Measurements from ENCODE around the gene ITM2C. TPM values are rescaled to one million over a fixed set of nuclear protein-coding genes. Genes with fewer than 3 reads are reported as not detected.

ITM2C gene
- total and polyA plus RNA-seq, 2 experiments from 2014 or later, result 241 to 367 TPM

DNA sequence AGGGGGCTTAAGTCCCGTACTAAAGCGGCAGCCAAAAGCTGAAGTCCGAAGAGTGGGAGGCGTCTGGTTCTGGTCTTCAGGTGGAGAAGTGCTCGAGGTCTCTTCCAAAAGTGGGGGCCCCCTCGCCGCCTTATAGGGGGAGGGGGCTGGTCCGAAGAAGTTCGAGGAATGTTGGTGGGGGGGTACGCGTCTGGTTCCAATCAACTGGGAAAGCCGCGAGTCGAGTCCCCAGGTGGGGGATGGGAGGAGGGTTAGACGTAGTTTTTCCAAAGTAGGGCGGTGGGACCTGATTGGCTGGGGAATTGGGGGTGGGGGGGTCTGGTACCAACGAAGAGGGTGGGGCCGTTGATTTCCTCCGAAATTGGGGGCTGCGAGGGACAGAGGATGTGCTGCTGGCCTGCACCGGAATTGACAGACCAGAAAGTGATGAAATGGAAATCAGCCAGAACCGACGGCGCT, 594 bp downstream of the ITM2C start:
- Histone ChIP-seq H2AFZ (no peak overlapping the region), H3K27me3 (ENCODE audit: insufficient read depth) (no peaks in the 10 kb centered on the region), H3K4me2 (peak overlapping the region; percentile 88), H3K4me1 (ENCODE audit: insufficient read depth) (peaks cover 63% of the 10 kb centered on the region), H4K20me1 (replicated peaks; ENCODE audit: insufficient read depth) (peaks cover 13% of the 10 kb centered on the region; the same call in 1 of the 2 replicates), H3K79me2 (replicated peaks; ENCODE audit: insufficient read depth) (peaks cover 55% of the 10 kb centered on the region), H3K9me2 (ENCODE audit: insufficient read depth) (no peaks in the 10 kb centered on the region), H3K27ac (ENCODE audit: low read depth) (peak overlapping the region; percentile 97), H3K36me3 (ENCODE audit: insufficient read depth) (no peaks in the 10 kb centered on the region), H3F3A (replicated peaks; ENCODE audit: low read depth) (peaks cover 9% of the 10 kb centered on the region; the same call in 1 of the 2 replicates), H3K4me3 (peak overlapping the region; percentile 98)
- DNase-seq (ENCODE audit: low spot score), result peak; percentile 78
- no peak for TF ChIP-seq ZNF331 (CRISPR knock-in tag; IDR thresholded peaks at IDR 0.05; ENCODE audit: low read depth)
- no peak for TF ChIP-seq ZNF114 (CRISPR knock-in tag; IDR thresholded peaks at IDR 0.05)
- TF ChIP-seq EZH2phosphoT487 (IDR thresholded peaks at IDR 0.05; ENCODE audit: unreplicated experiment), result no peak
- TF ChIP-seq, protein P1, sequence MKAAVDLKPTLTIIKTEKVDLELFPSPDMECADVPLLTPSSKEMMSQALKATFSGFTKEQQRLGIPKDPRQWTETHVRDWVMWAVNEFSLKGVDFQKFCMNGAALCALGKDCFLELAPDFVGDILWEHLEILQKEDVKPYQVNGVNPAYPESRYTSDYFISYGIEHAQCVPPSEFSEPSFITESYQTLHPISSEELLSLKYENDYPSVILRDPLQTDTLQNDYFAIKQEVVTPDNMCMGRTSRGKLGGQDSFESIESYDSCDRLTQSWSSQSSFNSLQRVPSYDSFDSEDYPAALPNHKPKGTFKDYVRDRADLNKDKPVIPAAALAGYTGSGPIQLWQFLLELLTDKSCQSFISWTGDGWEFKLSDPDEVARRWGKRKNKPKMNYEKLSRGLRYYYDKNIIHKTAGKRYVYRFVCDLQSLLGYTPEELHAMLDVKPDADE (IDR thresholded peaks at IDR 0.05), result no peak
- TF ChIP-seq JUNB (IDR thresholded peaks at IDR 0.05; ENCODE audit: unreplicated experiment), result no peak
- no peaks in the 10 kb centered on the region for H3K9me3 Mint-ChIP-seq
- peak overlapping the region; percentile 92 for H3K4me3 Mint-ChIP-seq
- peak overlapping the region; percentile 92 for H3K27ac Mint-ChIP-seq
- ATAC-seq, result no peak; the same call in 2 of the 3 replicates
- peaks cover 73% of the 10 kb centered on the region for H3K4me1 Mint-ChIP-seq
- H3K36me3 Mint-ChIP-seq (ENCODE audit: low read depth), result peaks cover 14% of the 10 kb centered on the region; the same call in 2 of the 3 replicates
- H3K27me3 Mint-ChIP-seq (ENCODE audit: insufficient read depth, low read depth, poor library complexity), result peaks cover 29% of the 10 kb centered on the region

DNA sequence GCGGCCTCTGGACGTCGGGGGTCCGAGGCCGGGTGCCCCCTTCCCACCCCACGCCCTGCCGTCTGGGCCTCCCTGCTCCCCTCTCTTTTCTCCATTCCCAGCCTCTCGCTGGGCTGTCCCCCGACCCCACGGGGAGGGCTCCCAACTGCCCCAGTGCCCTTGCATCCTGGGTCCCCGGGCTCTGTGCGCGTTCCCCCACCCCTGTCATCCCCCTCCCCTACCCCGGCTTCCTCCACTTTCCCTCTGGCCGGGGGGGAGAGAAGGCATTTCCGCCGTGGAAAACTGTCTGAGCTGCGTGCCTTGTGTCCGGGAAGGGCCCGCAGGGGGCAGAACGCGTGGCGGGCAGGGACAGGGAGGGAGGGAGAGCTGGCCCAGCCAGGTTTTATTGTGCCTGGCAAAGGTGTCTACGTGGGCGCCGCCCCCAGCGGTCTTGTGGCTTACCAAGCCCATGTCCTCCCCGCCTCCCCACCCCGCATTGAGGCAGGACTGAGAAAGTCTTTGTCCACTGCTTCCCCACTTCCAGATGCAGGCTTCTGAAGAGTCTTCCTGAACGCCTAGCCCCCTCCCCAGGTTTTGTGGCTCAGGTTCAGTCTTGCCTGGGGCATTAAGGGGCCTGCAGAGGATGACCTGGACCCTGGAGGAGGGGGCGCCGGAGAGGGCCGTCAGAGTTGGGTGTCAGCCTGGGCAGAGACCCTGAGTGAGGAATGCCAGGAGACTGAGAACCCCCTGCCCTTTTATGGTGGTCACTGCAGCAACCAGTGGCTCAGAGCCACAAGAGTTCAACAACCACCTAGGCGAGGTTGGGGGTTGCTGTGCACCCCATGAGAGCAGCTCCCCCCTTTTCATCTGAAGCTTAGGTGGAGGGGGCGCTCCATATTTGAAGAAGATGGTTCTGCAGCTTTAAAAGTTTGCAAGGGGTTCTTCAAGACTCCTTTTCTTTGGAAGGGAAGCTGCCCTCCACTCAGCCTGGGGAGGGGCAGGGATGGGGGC, 1.3 kb downstream of the ITM2C start:
- peak; percentile 55 for DNase-seq (ENCODE audit: low spot score)
- peaks cover 65% of the 10 kb centered on the region for H3K4me1 ChIP-seq (ENCODE audit: insufficient read depth)
- TF ChIP-seq POLR2AphosphoS5 (IDR thresholded peaks at IDR 0.05; ENCODE audit: low read depth) (no peak; the same call in 1 of the 2 replicates), EZH2phosphoT487 (IDR thresholded peaks at IDR 0.05; ENCODE audit: unreplicated experiment) (no peak), JUNB (IDR thresholded peaks at IDR 0.05; ENCODE audit: unreplicated experiment) (no peak)
- TF ChIP-seq, protein P2, sequence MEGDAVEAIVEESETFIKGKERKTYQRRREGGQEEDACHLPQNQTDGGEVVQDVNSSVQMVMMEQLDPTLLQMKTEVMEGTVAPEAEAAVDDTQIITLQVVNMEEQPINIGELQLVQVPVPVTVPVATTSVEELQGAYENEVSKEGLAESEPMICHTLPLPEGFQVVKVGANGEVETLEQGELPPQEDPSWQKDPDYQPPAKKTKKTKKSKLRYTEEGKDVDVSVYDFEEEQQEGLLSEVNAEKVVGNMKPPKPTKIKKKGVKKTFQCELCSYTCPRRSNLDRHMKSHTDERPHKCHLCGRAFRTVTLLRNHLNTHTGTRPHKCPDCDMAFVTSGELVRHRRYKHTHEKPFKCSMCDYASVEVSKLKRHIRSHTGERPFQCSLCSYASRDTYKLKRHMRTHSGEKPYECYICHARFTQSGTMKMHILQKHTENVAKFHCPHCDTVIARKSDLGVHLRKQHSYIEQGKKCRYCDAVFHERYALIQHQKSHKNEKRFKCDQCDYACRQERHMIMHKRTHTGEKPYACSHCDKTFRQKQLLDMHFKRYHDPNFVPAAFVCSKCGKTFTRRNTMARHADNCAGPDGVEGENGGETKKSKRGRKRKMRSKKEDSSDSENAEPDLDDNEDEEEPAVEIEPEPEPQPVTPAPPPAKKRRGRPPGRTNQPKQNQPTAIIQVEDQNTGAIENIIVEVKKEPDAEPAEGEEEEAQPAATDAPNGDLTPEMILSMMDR (conservative IDR thresholded peaks at IDR 0.05; ENCODE audit: low read depth in 2 of 2), result no peak
- TF ChIP-seq, protein P3, sequence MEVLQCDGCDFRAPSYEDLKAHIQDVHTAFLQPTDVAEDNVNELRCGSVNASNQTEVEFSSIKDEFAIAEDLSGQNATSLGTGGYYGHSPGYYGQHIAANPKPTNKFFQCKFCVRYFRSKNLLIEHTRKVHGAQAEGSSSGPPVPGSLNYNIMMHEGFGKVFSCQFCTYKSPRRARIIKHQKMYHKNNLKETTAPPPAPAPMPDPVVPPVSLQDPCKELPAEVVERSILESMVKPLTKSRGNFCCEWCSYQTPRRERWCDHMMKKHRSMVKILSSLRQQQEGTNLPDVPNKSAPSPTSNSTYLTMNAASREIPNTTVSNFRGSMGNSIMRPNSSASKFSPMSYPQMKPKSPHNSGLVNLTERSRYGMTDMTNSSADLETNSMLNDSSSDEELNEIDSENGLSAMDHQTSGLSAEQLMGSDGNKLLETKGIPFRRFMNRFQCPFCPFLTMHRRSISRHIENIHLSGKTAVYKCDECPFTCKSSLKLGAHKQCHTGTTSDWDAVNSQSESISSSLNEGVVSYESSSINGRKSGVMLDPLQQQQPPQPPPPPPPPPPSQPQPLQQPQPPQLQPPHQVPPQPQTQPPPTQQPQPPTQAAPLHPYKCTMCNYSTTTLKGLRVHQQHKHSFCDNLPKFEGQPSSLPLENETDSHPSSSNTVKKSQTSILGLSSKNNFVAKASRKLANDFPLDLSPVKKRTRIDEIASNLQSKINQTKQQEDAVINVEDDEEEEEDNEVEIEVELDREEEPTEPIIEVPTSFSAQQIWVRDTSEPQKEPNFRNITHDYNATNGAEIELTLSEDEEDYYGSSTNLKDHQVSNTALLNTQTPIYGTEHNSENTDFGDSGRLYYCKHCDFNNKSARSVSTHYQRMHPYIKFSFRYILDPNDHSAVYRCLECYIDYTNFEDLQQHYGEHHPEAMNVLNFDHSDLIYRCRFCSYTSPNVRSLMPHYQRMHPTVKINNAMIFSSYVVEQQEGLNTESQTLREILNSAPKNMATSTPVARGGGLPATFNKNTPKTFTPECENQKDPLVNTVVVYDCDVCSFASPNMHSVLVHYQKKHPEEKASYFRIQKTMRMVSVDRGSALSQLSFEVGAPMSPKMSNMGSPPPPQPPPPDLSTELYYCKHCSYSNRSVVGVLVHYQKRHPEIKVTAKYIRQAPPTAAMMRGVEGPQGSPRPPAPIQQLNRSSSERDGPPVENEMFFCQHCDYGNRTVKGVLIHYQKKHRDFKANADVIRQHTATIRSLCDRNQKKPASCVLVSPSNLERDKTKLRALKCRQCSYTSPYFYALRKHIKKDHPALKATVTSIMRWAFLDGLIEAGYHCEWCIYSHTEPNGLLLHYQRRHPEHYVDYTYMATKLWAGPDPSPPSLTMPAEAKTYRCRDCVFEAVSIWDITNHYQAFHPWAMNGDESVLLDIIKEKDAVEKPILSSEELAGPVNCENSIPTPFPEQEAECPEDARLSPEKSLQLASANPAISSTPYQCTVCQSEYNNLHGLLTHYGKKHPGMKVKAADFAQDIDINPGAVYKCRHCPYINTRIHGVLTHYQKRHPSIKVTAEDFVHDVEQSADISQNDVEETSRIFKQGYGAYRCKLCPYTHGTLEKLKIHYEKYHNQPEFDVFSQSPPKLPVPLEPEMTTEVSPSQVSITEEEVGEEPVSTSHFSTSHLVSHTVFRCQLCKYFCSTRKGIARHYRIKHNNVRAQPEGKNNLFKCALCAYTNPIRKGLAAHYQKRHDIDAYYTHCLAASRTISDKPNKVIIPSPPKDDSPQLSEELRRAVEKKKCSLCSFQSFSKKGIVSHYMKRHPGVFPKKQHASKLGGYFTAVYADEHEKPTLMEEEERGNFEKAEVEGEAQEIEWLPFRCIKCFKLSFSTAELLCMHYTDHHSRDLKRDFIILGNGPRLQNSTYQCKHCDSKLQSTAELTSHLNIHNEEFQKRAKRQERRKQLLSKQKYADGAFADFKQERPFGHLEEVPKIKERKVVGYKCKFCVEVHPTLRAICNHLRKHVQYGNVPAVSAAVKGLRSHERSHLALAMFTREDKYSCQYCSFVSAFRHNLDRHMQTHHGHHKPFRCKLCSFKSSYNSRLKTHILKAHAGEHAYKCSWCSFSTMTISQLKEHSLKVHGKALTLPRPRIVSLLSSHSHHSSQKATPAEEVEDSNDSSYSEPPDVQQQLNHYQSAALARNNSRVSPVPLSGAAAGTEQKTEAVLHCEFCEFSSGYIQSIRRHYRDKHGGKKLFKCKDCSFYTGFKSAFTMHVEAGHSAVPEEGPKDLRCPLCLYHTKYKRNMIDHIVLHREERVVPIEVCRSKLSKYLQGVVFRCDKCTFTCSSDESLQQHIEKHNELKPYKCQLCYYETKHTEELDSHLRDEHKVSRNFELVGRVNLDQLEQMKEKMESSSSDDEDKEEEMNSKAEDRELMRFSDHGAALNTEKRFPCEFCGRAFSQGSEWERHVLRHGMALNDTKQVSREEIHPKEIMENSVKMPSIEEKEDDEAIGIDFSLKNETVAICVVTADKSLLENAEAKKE (CRISPR knock-in tag; IDR thresholded peaks at IDR 0.05), result no peak
- TF ChIP-seq, protein P1 (IDR thresholded peaks at IDR 0.05), result no peak

More for the DNA sequence above, 1.3 kb downstream of the ITM2C start:
- H3K79me2 ChIP-seq (replicated peaks; ENCODE audit: insufficient read depth), result peaks cover 62% of the 10 kb centered on the region
- no peaks in the 10 kb centered on the region for H3K9me2 ChIP-seq (ENCODE audit: insufficient read depth)
- no peak overlapping the region for H2AFZ ChIP-seq
- Mint-ChIP-seq H3K27ac (peak overlapping the region; percentile 92), H3K9me3 (no peaks in the 10 kb centered on the region), H3K4me1 (peaks cover 76% of the 10 kb centered on the region), H3K36me3 (ENCODE audit: low read depth) (peaks cover 18% of the 10 kb centered on the region; the same call in 2 of the 3 replicates), H3K4me3 (peak overlapping the region; percentile 92), H3K27me3 (ENCODE audit: insufficient read depth, low read depth, poor library complexity) (peaks cover 31% of the 10 kb centered on the region)
- no peaks in the 10 kb centered on the region for H3K27me3 ChIP-seq (ENCODE audit: insufficient read depth)
- peak overlapping the region; percentile 97 for H3K27ac ChIP-seq (ENCODE audit: low read depth)
- H3F3A ChIP-seq (replicated peaks; ENCODE audit: low read depth), result peaks cover 9% of the 10 kb centered on the region; the same call in 1 of the 2 replicates
- H3K4me2 ChIP-seq, result peak overlapping the region; percentile 88
- H3K36me3 ChIP-seq (ENCODE audit: insufficient read depth), result no peaks in the 10 kb centered on the region
- peak; percentile 1 for ATAC-seq
- peaks cover 20% of the 10 kb centered on the region for H4K20me1 ChIP-seq (replicated peaks; ENCODE audit: insufficient read depth)
- H3K4me3 ChIP-seq, result peak overlapping the region; percentile 98
